Measurements from ENCODE around the gene NOTCH4. TPM values are rescaled to one million over a fixed set of nuclear protein-coding genes. Genes with fewer than 3 reads are reported as not detected.
A peak's percentile ranks its signal among the peaks of the same experiment; 100 is the strongest.

NOTCH4 gene
- total and polyA plus RNA-seq, 2 donors (not counting 3 experiments of a cell fraction or from before 2014, with no cell fraction given): 41.7 to 114 TPM

GRCh38 chr6:32177788-32178546 is 45.9 kb downstream of the NOTCH4 start, which contains the start of gene RNF5:
Gene RNF5 (plus strand): TSS chr6:32178405. CDS start chr6:32178512, 107 bp downstream.
- peak within 1 kb of the TSS; percentile 83 for H3K4me2 ChIP-seq (ENCODE audit: insufficient read depth, low read length)
- dilution Hi-C loops (cut with MboI; ENCODE audit: extremely low pct_ligation_motif_present, low sequenced_read_pairs) (no loop called here), intact Hi-C loops (cut with micrococcal nuclease) (loop anchor here (1.0 to 5.0 kb wide), 4 partner anchors 12 to 794 kb away; partner anchors contain the start of genes NELFE, PBX2 and SKIC2)
- ChIA-PET POLR2A (interaction anchor here (1.2 to 1.7 kb wide), 3 partner anchors 12 to 19 kb away, joined by 4 to 9 read pairs (median 5); partner anchors contain the start of gene PBX2), CTCF (interaction anchor here (0.7 to 2.9 kb wide), 6 partner anchors 10 to 48 kb away, joined by 3 to 15 read pairs (median 4); partner anchors contain the start of genes FKBPL, GPSM3 and PBX2)
- peak within 1 kb of the TSS; percentile 56 for H2AFZ ChIP-seq (ENCODE audit: low read depth, low read length)
- peak; percentile 100 for DNase-seq (ENCODE audit: low read depth, low spot score)
- peaks cover 3 to 17% of the 10 kb centered on the region in 2 experiments for H3K36me3 ChIP-seq (ENCODE audit: control insufficient read depth in 2 of 2, extremely low read depth in 1 of 2, insufficient read depth in 2 of 2, low read length in 2 of 2)
- peaks cover 30% of the 10 kb centered on the region for H3K4me1 ChIP-seq (ENCODE audit: control insufficient read depth, extremely low read depth, insufficient read depth, low read length)
- no peaks in the 10 kb centered on the region for H3K9me3 ChIP-seq (replicated peaks; ENCODE audit: control insufficient read depth, insufficient read depth, low read length)
- H3K9me1 ChIP-seq (replicated peaks; ENCODE audit: control insufficient read depth, extremely low read depth, insufficient read depth, low read length): no peaks in the 10 kb centered on the region
- H3K4me3 ChIP-seq (replicated peaks in 1 of 3; ENCODE audit: insufficient read depth in 1 of 3, low read depth in 1 of 3, low read length in 3 of 3): peak within 1 kb of the TSS; percentile 56 to 67 (median 66)
- TF ChIP-seq MYC (IDR thresholded peaks at IDR 0.05; ENCODE audit: low read depth, low read length) (no peak), POLR2A (IDR thresholded peaks at IDR 0.05; ENCODE audit: low read depth, low read length) (no peak), POLR2AphosphoS5 (IDR thresholded peaks at IDR 0.05; ENCODE audit: insufficient read depth, low read depth, low read length) (peak; percentile 19), FOS (IDR thresholded peaks at IDR 0.05; ENCODE audit: borderline replicate concordance, insufficient read depth, low read length) (no peak)
- BruUV-seq (replicated peaks): no TSS peak
- H3K79me2 ChIP-seq (ENCODE audit: control insufficient read depth, insufficient read depth, low read length): peaks cover 21% of the 10 kb centered on the region
- peak; percentile 100 for FAIRE-seq
- peak within 1 kb of the TSS; percentile 86 for H3K9ac ChIP-seq (replicated peaks; ENCODE audit: extremely low read depth, insufficient read depth, low read length)
- no peaks in the 10 kb centered on the region for H3K27me3 ChIP-seq (ENCODE audit: control insufficient read depth in 2 of 2, insufficient read depth in 2 of 2, low read length in 2 of 2)
- no peaks in the 10 kb centered on the region for H4K20me1 ChIP-seq (replicated peaks; ENCODE audit: control insufficient read depth, extremely low read depth, insufficient read depth, low read length)
- peak within 1 kb of the TSS; percentile 83 for H3K27ac ChIP-seq (ENCODE audit: insufficient read depth, low read depth, low read length)

GRCh38 chr6:32177183-32177787 is 46.6 kb downstream of the NOTCH4 start:
- intact Hi-C loops (cut with micrococcal nuclease): loop anchor here (5.0 kb wide), 2 partner anchors 220 to 795 kb away; partner anchors contain the start of genes NELFE and SKIC2
- BruUV-seq (replicated peaks): TSS peak; percentile 73

More at GRCh38 chr6:32177183-32177787, 46.6 kb downstream of the NOTCH4 start:
- dilution Hi-C loops (cut with MboI; ENCODE audit: extremely low pct_ligation_motif_present, low sequenced_read_pairs): no loop called here
- peaks cover 21% of the 10 kb centered on the region for H3K79me2 ChIP-seq (ENCODE audit: control insufficient read depth, insufficient read depth, low read length)
- no peaks in the 10 kb centered on the region for H3K27me3 ChIP-seq (ENCODE audit: control insufficient read depth in 2 of 2, insufficient read depth in 2 of 2, low read length in 2 of 2)
- H4K20me1 ChIP-seq (replicated peaks; ENCODE audit: control insufficient read depth, extremely low read depth, insufficient read depth, low read length): no peaks in the 10 kb centered on the region
- H3K4me1 ChIP-seq (ENCODE audit: control insufficient read depth, extremely low read depth, insufficient read depth, low read length): peaks cover 30% of the 10 kb centered on the region
- no peaks in the 10 kb centered on the region for H3K9me3 ChIP-seq (replicated peaks; ENCODE audit: control insufficient read depth, insufficient read depth, low read length)
- FAIRE-seq (no peak), DNase-seq (ENCODE audit: low read depth, low spot score) (no peak)
- H2AFZ ChIP-seq (ENCODE audit: low read depth, low read length): peak overlapping the region; percentile 56
- peak overlapping the region; percentile 83 for H3K27ac ChIP-seq (ENCODE audit: insufficient read depth, low read depth, low read length)
- CTCF ChIA-PET: interaction anchor here (0.7 to 2.9 kb wide), 5 partner anchors 13 to 47 kb away, joined by 3 to 15 read pairs (median 5); partner anchors contain the start of genes FKBPL, GPSM3 and PBX2
- H3K36me3 ChIP-seq (ENCODE audit: control insufficient read depth in 2 of 2, extremely low read depth in 1 of 2, insufficient read depth in 2 of 2, low read length in 2 of 2): peaks cover 0 to 11% of the 10 kb centered on the region in 2 experiments
- peak overlapping the region; percentile 86 for H3K9ac ChIP-seq (replicated peaks; ENCODE audit: extremely low read depth, insufficient read depth, low read length)
- no peak for TF ChIP-seq JUN (IDR thresholded peaks at IDR 0.05; ENCODE audit: borderline replicate concordance, insufficient read depth, insufficient read length, low read depth)
- peak; percentile 31 for TF ChIP-seq POLR2AphosphoS5 (IDR thresholded peaks at IDR 0.05; ENCODE audit: insufficient read depth, low read depth, low read length)
- no peak for TF ChIP-seq CTCF (IDR thresholded peaks at IDR 0.05; ENCODE audit: extremely low read depth in 1 of 2, insufficient read depth in 1 of 2, low read depth in 1 of 2, low read length in 2 of 2)
- TF ChIP-seq EZH2 (IDR thresholded peaks at IDR 0.05; ENCODE audit: borderline replicate concordance, low read depth, low read length, severe bottlenecking): no peak
- TF ChIP-seq POLR2A (IDR thresholded peaks at IDR 0.05; ENCODE audit: low read depth, low read length): peak; percentile 58
- TF ChIP-seq GATA2 (IDR thresholded peaks at IDR 0.05; ENCODE audit: insufficient read depth, insufficient read length, low read depth, low read length): no peak
- TF ChIP-seq MYC (IDR thresholded peaks at IDR 0.05; ENCODE audit: low read depth, low read length): no peak
- no peaks in the 10 kb centered on the region for H3K9me1 ChIP-seq (replicated peaks; ENCODE audit: control insufficient read depth, extremely low read depth, insufficient read depth, low read length)
- peak overlapping the region; percentile 9 to 67 (median 40) for H3K4me3 ChIP-seq (replicated peaks in 1 of 3; ENCODE audit: insufficient read depth in 1 of 3, low read depth in 1 of 3, low read length in 3 of 3)
- POLR2A ChIA-PET: interaction anchor here (1.2 to 1.7 kb wide), 5 partner anchors 13 to 520 kb away, joined by 3 to 9 read pairs (median 4); partner anchors contain the start of genes ATF6B and PBX2
- H3K4me2 ChIP-seq (ENCODE audit: insufficient read depth, low read length): peak overlapping the region; percentile 83

Data from endothelial cell of umbilical vein (primary cell).